ENCODE results near the gene TBXT. TPM values are rescaled to one million over a fixed set of nuclear protein-coding genes. Genes with fewer than 3 reads are reported as not detected.

Gene TBXT
- total RNA-seq, 4 donors from 2014 or later, result 0.17 TPM; not detected in 3

GRCh38 chr6:166112580-166112979 lies 55.1 kb downstream of the TBXT start:
- intact Hi-C loops (cut with DNase I), result no loop called here
- TF ChIP-seq CTCF (IDR thresholded peaks at IDR 0.05), result no peak
- TF ChIP-seq EP300 (IDR thresholded peaks at IDR 0.05), result no peak
- peak; percentile 25 to 37 for TF ChIP-seq POLR2AphosphoS5 (IDR thresholded peaks at IDR 0.05)
- H3K27me3 ChIP-seq, result no peaks in the 10 kb centered on the region
- H3K27ac ChIP-seq (replicated peaks in 1 of 4), result peak overlapping the region; percentile 35 to 65 (median 52)
- no peak for DNase-seq (ENCODE audit: extremely low spot score)
- no peaks in the 10 kb centered on the region for H3K9me3 ChIP-seq
- H3K36me3 ChIP-seq, result no peaks in the 10 kb centered on the region
- WGBS, result 52% methylated on average over 11 of the region's 11 CpGs
- peak overlapping the region; percentile 18 to 38 (median 30) for H3K4me3 ChIP-seq
- peaks cover 0 to 10% (median 2%) of the 10 kb centered on the region in 4 donors for H3K4me1 ChIP-seq

GRCh38 chr6:166109608-166110007 lies 58.0 kb downstream of the TBXT start:
- WGBS, result 77% methylated on average over 2 of the region's 2 CpGs
- TF ChIP-seq POLR2AphosphoS5 (IDR thresholded peaks at IDR 0.05), result no peak
- no peak for TF ChIP-seq POLR2A (IDR thresholded peaks at IDR 0.05; ENCODE audit: low read depth)
- no peak for TF ChIP-seq EP300 (IDR thresholded peaks at IDR 0.05)
- TF ChIP-seq CTCF (IDR thresholded peaks at IDR 0.05), result no peak
- H3K27ac ChIP-seq (replicated peaks in 1 of 4), result no peak overlapping the region
- DNase-seq (ENCODE audit: extremely low spot score), result no peak
- H3K36me3 ChIP-seq, result no peaks in the 10 kb centered on the region
- no peaks in the 10 kb centered on the region for H3K27me3 ChIP-seq
- intact Hi-C loops (cut with DNase I), result loop anchor here (10.0 kb wide), 1 partner anchor 385 kb away; no protein-coding TSS in a partner anchor
- H3K9me3 ChIP-seq, result no peaks in the 10 kb centered on the region
- no peak overlapping the region for H3K4me3 ChIP-seq
- peaks cover 0 to 16% (median 2%) of the 10 kb centered on the region in 4 donors for H3K4me1 ChIP-seq

Small RNA genes within 50 kb of the gene (small RNA-seq; reads per million reads assigned to genes)
- gene RNU6-153P, result 0 reads per million in 3 donors

Other genes with a start within 250 kb of the TBXT start
- under 1 TPM in 1 of 4 donors, not detected in 3; 0.23 TPM for gene PRR18, start 140.5 kb upstream of the TBXT start, total RNA-seq
- gene SFT2D1, start 174.7 kb upstream of the TBXT start, total RNA-seq, result 10 to 100 TPM; 19.8 to 34.9 (median 27.9) TPM
- gene MPC1, start 215.1 kb upstream of the TBXT start, total RNA-seq, result 10 to 100 TPM; 54.7 to 68.1 (median 63.1) TPM